Activated CD4-positive, alpha-beta T cell treated with anti-CD3 and anti-CD28 coated beads for 36 hours (primary cell): Measurements from ENCODE around the gene ZCCHC10. TPM values are rescaled to one million over a fixed set of nuclear protein-coding genes. Genes with fewer than 3 reads are reported as not detected.

Experiments
- ATAC-seq: fragments of 200-7000 bp; cut with Tn5 transposase; one replicate; pipeline ENCODE4 v1.10.0; 2021; ENCODE audit warnings: mild to moderate bottlenecking, moderate library complexity
- CTCF ChIA-PET: fragments of 350-600 bp; sonication (Branson Sonifier 250); formaldehyde crosslinking; loops from one replicate; lab custom pipeline; 2021; ENCODE audit warnings: antibody characterized with exemption; lab: Charles Lee
- POLR2A ChIA-PET: fragments of 350-600 bp; sonication (Branson Sonifier 250); formaldehyde crosslinking; loops from one replicate; lab custom pipeline; 2021; ENCODE audit warnings: antibody characterized with exemption, inconsistent platforms; lab: Charles Lee
- DNase-seq: peaks from one replicate; pipeline ENCODE4 v3.0.0-alpha.2; 2020
- H3K27ac Mint-ChIP-seq: one replicate; pipeline ENCODE4 v1.8.0; 2021; ENCODE audit warnings: mixed read lengths
- H3K27me3 Mint-ChIP-seq: one replicate; pipeline ENCODE4 v1.8.0; 2021; ENCODE audit warnings: mixed read lengths
- H3K36me3 Mint-ChIP-seq: one replicate; pipeline ENCODE4 v1.8.0; 2021; ENCODE audit warnings: low read depth, mixed read lengths
- H3K4me1 Mint-ChIP-seq: one replicate; pipeline ENCODE4 v1.8.0; 2021; ENCODE audit warnings: mixed read lengths
- H3K4me3 Mint-ChIP-seq: one replicate; pipeline ENCODE4 v1.8.0; 2021; ENCODE audit warnings: mild to moderate bottlenecking, moderate library complexity, mixed read lengths
- H3K9me3 Mint-ChIP-seq: one replicate; pipeline ENCODE4 v1.8.0; 2021; ENCODE audit warnings: low read depth, mixed read lengths
- intact Hi-C, 2 experiments: fragments of 100-400 bp; cut with DNase I in 1 of 2; cut with micrococcal nuclease in 1 of 2; formaldehyde crosslinking; loops; one replicate each; pipeline versions ENCODE4 v1.14.2 to v1.15.1; 2022 to 2024; cut with DNase I, micrococcal nuclease
- total RNA-seq, 2 experiments: library from RNA; stranded (reverse); gene quantifications; one replicate each; pipeline ENCODE4 v1.2.3, GENCODE V29; 2021

Gene ZCCHC10
- total RNA-seq: 10 to 100 TPM; 25.7 to 32.2 TPM

DNA sequence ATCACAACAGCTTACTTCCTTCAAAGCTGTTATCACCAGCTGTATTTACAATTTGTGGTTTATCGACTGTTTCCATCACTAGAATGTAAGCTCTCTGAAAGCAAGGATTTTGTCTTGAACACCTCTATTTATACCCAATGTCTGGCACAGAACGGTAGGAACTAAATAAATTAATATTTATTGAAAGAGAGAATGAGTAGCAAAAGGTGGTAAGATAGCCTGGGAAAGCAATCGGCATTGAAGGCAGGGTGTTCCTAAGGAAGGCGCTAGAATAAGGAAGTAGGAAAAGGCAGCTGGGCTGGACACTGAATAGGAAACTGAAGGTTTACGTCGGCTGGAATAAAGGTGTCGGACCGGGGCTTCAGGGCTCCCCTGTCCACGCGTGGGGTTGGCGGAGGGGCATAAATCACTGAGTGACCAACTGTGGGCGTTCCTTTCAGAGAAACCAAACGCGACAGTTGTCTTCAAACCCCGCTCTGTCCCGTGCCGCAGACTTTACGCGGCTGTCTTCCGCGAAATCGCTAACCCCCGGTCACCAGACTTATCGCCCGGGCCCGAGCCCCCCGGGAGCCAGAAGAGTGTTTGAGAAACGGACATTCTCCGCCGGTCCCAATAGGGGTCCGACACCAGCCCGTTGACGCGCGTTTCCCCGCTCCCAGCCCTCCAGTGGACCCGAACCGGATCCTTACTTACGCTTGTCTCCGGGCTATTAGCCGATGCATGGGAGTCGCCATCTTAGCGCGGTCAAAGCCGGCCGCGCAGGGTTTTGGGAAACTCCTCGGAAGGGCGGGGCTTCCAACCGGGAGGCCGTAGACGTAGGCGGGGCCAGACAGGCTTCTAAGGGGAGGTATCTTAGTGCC lies at the start of gene ZCCHC10:
Gene ZCCHC10, minus strand, starts transcription at position 746 of the 860 bp plus-strand sequence. Its CDS starts 12 bp downstream, at position 734.
- Mint-ChIP-seq H3K27me3 (no peaks in the 10 kb centered on the region), H3K4me3 (peak within 1 kb of the TSS; percentile 94)

DNA sequence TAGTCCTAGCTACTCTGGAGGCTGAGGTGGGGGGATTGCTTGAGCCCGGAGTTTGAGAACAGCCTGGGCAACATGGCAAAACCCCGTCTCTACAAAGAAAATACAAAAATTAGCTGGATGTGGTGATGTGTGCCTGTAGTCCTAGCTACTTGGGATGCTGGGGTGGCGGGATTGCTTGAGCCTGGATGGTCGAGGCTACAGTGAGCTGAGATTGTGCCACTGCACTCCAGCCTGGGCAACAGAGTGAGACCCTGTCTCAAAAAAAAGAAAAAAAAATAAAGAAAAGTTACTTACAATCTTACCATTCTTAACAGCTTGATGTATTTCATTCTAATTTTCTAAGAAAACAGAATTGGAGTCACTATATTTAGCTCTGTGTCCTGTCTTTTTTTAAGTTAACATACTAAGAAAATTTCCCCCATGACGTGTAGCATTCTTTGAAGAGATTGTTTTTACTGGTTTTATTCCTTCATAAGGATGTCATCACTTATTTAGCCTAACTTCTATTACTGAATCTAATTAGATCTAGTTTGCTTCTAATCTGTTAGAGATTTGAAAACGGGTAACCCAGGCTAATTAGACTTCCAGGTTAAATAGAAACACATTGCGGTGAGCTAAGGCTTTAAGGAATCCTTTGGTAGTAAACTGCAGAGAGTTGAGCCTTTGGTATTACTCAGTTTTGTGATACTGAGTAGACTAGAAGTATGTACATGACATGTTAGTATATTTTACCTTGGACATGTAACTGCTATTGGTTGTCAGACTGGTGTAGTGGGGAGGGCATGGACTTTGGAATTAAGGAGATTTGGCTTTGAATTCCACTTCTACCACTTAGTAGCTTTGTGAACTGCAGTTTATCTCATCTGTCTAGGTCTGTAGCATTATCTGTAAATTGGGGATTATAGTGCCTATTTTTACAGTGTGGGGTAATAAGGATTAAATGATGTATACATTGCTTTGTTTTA lies 49.5 kb upstream of the ZCCHC10 start:
- Mint-ChIP-seq H3K27ac (no peak overlapping the region), H3K4me3 (no peak overlapping the region), H3K27me3 (no peaks in the 10 kb centered on the region), H3K9me3 (no peaks in the 10 kb centered on the region), H3K4me1 (peaks cover 27% of the 10 kb centered on the region), H3K36me3 (peaks cover 56% of the 10 kb centered on the region)
- CTCF ChIA-PET: interaction anchor here (0.6 kb wide), 1 partner anchor 146 kb away, joined by 3 read pairs; no protein-coding TSS in a partner anchor
- no peak for ATAC-seq
- POLR2A ChIA-PET: no interaction called here
- no peak for DNase-seq
- intact Hi-C loops: no loop called here

More for the DNA sequence above, at the start of gene ZCCHC10:
- H3K36me3 Mint-ChIP-seq: peaks cover 20% of the 10 kb centered on the region
- CTCF ChIA-PET: no interaction called here
- peak within 1 kb of the TSS; percentile 91 for H3K27ac Mint-ChIP-seq
- H3K4me1 Mint-ChIP-seq: peaks cover 17% of the 10 kb centered on the region
- no peaks in the 10 kb centered on the region for H3K9me3 Mint-ChIP-seq
- POLR2A ChIA-PET: interaction anchor here (0.5 to 2.0 kb wide), 4 partner anchors 9 to 942 kb away, joined by 3 to 7 read pairs (median 4); partner anchors contain the start of gene HSPA4
- peak; percentile 100 for ATAC-seq
- intact Hi-C loops: loop anchor here (1.0 to 2.0 kb wide), 6 partner anchors 25 to 978 kb away; partner anchors contain the start of genes AFF4 (in 2 of the 2), GDF9 (in 1 of the 2), KIF3A (in 1 of the 2) and UQCRQ (in 1 of the 2)
- peak; percentile 96 for DNase-seq

DNA sequence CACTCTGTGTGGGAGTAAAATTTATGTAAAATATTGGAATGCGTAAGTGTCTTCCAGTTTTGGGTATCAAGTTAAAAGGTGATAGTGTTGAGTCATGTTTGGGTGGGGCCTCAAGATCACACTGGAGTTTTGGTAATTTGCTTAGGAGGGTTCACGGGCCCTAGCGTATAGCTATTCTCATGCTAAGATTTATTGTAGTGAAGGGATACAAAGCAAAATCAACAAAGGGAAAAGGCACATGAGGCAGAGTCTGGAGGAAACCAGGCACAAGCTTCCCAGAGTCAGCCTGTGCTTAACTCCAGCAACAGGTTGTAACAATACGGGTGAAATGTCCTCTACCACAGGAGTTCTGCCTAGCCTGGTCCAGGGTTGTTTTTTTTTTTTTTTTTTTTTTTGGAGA lies 45.7 kb upstream of the ZCCHC10 start:
- H3K27ac Mint-ChIP-seq: peak overlapping the region; percentile 38
- ChIA-PET POLR2A (interaction anchor here (0.7 kb wide), 1 partner anchor 567 kb away, joined by 4 read pairs; no protein-coding TSS in a partner anchor), CTCF (interaction anchor here (0.6 to 1.1 kb wide), 4 partner anchors 9 to 241 kb away, joined by 3 to 4 read pairs (median 3); partner anchors contain the start of genes AFF4 and SHROOM1)
- intact Hi-C loops: no loop called here
- peaks cover 73% of the 10 kb centered on the region for H3K36me3 Mint-ChIP-seq
- no peak for DNase-seq
- no peak for ATAC-seq
- peaks cover 15% of the 10 kb centered on the region for H3K4me1 Mint-ChIP-seq
- H3K9me3 Mint-ChIP-seq: no peaks in the 10 kb centered on the region
- H3K27me3 Mint-ChIP-seq: no peaks in the 10 kb centered on the region
- no peak overlapping the region for H3K4me3 Mint-ChIP-seq

DNA sequence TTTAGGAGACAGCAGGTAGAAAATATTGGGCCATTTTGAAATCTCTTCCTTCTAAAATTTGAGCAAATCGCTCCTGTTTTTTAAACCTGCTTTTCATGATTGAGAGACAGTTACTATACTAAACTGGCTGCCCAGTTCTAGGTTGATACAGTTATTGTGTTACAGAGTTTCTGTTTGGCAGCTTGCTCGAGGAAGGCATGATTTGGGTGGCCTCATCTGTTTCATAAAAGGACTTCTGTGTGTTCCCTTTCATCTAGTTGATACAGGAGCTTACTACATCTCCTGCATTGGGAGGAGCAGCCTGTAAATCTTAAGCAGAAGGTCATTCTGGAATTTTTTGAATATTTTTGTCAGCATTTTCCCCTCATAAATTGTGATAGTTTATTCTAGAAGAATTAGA lies 39.7 kb upstream of the ZCCHC10 start:
- Mint-ChIP-seq H3K27ac (peak overlapping the region; percentile 6), H3K9me3 (no peaks in the 10 kb centered on the region), H3K36me3 (peaks cover 47% of the 10 kb centered on the region), H3K27me3 (no peaks in the 10 kb centered on the region), H3K4me3 (no peak overlapping the region), H3K4me1 (peaks cover 21% of the 10 kb centered on the region)
- ChIA-PET CTCF (no interaction called here), POLR2A (no interaction called here)
- ATAC-seq: no peak
- intact Hi-C loops: no loop called here
- DNase-seq: no peak

DNA sequence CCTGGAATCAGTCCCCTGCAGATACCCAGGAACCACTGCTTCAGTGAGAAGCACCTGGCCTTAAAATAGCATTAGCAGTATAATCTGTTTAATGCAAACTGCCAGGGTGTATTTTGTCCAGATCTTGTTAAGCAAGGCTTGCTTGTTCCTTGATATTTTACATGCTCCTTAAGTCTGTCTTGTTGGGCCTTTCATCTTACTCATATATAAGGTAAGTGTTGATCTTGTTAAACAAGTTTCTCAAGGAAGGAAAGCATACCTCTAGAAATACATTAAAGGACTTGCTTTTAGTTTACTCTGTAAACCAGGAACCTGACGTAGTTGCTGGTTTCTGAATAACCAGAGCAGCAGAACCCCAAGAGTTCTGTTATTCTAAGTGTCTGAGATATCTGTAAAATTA lies 39.1 kb upstream of the ZCCHC10 start:
- Mint-ChIP-seq H3K36me3 (peaks cover 41% of the 10 kb centered on the region), H3K27ac (peak overlapping the region; percentile 6), H3K9me3 (no peaks in the 10 kb centered on the region), H3K4me3 (no peak overlapping the region), H3K27me3 (no peaks in the 10 kb centered on the region), H3K4me1 (peaks cover 20% of the 10 kb centered on the region)
- DNase-seq (no peak), ATAC-seq (no peak)
- intact Hi-C loops: no loop called here
- ChIA-PET POLR2A (no interaction called here), CTCF (no interaction called here)

DNA sequence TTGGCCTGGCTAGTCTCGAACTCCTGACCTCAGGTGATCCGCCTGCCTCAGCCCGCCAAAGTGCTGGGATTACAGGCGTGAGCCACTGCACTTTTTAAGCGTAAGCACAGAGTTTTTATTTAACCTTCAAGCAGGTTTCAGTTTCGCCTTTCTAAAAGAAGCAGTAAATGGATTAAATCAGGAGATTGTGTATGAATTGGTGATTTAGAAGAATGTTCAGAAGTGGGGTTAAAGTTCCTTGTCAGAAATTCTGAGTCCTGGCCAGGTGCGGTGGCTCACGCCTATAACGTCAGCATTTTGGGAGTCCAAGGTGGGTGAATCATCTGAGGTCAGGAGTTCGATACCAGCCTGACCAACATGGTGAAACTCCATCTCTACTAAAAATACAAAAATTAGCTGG lies 37.6 kb upstream of the ZCCHC10 start:
- ATAC-seq (no peak), DNase-seq (no peak)
- POLR2A ChIA-PET: no interaction called here
- intact Hi-C loops: no loop called here
- CTCF ChIA-PET: no interaction called here
- H3K36me3 Mint-ChIP-seq: peaks cover 31% of the 10 kb centered on the region
- no peak overlapping the region for H3K27ac Mint-ChIP-seq
- H3K27me3 Mint-ChIP-seq: no peaks in the 10 kb centered on the region
- H3K9me3 Mint-ChIP-seq: no peaks in the 10 kb centered on the region
- no peak overlapping the region for H3K4me3 Mint-ChIP-seq
- H3K4me1 Mint-ChIP-seq: peaks cover 24% of the 10 kb centered on the region

DNA sequence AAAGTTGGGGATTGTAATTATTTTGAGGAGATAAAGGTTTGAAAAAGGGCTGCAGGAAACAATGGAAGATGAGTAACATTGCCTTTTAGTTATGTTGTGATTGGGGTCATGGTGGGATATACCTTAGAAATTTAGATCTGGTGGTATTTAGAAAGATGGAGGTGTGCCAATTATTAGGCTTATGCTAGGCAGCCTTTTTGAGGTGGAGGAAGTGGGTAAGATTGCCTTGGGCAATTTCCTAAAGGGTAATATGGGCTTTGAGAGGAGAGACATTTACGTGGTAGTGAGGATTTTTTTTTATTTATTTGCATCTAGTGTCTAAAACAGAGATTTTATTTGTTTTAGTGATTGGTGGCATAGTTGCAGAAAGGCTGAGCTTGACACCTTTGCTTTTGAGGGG lies 35.9 kb upstream of the ZCCHC10 start:
- DNase-seq (no peak), ATAC-seq (no peak)
- Mint-ChIP-seq H3K9me3 (no peaks in the 10 kb centered on the region), H3K27ac (no peak overlapping the region), H3K4me1 (peaks cover 33% of the 10 kb centered on the region), H3K36me3 (peaks cover 20% of the 10 kb centered on the region), H3K4me3 (no peak overlapping the region), H3K27me3 (no peaks in the 10 kb centered on the region)
- intact Hi-C loops: no loop called here
- ChIA-PET POLR2A (interaction anchor here (0.8 kb wide), 1 partner anchor 11 kb away, joined by 3 read pairs; the partner anchor contains the start of gene HSPA4), CTCF (interaction anchor here (0.7 kb wide), 1 partner anchor 10 kb away, joined by 3 read pairs; no protein-coding TSS in a partner anchor)

DNA sequence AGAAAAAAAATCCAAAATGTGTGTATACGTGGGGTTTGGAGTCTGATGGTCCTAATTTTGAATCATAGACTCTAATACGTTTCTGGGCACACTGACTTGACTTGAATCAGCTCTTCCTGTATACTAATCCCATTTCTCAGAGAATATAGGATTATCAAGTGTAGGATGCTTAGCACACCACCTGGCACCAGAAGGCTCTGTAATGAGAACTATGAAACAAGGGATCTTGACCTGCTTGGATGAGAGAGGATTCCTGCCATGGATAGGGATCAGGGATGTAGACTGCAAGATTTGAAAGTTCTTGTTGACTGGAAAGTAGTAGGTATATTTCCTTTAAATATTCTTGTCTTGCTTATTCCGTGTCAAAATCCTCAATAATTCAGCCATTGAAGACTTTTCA lies 33.3 kb upstream of the ZCCHC10 start:
- Mint-ChIP-seq H3K27me3 (no peaks in the 10 kb centered on the region), H3K4me3 (no peak overlapping the region), H3K4me1 (peaks cover 55% of the 10 kb centered on the region), H3K27ac (peak overlapping the region; percentile 11), H3K36me3 (peaks cover 18% of the 10 kb centered on the region), H3K9me3 (no peaks in the 10 kb centered on the region)
- intact Hi-C loops: loop anchor here in 1 of 2 experiments (10.0 kb wide), 1 partner anchor 1075 kb away; no protein-coding TSS in a partner anchor
- ChIA-PET POLR2A (no interaction called here), CTCF (no interaction called here)
- no peak for ATAC-seq
- no peak for DNase-seq

DNA sequence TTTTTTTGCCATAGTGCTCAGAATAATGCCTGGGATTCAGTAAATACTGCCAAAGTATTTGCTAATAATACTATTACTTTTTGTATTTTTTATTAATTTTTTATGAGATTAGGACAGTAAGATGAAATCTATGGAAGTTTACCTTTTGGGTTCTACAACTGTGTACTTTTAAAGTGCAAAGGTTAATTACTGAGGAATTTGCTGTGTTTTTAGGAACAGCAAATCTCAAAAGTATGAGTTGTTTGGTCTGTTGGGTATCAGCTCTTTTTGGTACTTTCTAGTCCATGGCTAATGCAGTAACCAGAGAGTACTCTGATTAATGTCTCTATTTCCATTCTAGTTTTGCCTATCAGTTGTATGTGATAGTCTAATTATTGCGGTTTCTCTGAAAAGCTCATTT lies 30.5 kb upstream of the ZCCHC10 start:
- no peak overlapping the region for H3K27ac Mint-ChIP-seq
- no peaks in the 10 kb centered on the region for H3K9me3 Mint-ChIP-seq
- no peak for DNase-seq
- ChIA-PET POLR2A (no interaction called here), CTCF (interaction anchor here (0.7 kb wide), 1 partner anchor 785 kb away, joined by 4 read pairs; no protein-coding TSS in a partner anchor)
- peaks cover 56% of the 10 kb centered on the region for H3K4me1 Mint-ChIP-seq
- no peak for ATAC-seq
- H3K36me3 Mint-ChIP-seq: peaks cover 38% of the 10 kb centered on the region
- intact Hi-C loops: loop anchor here in 1 of 2 experiments (10.0 kb wide), 1 partner anchor 1078 kb away; no protein-coding TSS in a partner anchor
- no peak overlapping the region for H3K4me3 Mint-ChIP-seq
- H3K27me3 Mint-ChIP-seq: no peaks in the 10 kb centered on the region

DNA sequence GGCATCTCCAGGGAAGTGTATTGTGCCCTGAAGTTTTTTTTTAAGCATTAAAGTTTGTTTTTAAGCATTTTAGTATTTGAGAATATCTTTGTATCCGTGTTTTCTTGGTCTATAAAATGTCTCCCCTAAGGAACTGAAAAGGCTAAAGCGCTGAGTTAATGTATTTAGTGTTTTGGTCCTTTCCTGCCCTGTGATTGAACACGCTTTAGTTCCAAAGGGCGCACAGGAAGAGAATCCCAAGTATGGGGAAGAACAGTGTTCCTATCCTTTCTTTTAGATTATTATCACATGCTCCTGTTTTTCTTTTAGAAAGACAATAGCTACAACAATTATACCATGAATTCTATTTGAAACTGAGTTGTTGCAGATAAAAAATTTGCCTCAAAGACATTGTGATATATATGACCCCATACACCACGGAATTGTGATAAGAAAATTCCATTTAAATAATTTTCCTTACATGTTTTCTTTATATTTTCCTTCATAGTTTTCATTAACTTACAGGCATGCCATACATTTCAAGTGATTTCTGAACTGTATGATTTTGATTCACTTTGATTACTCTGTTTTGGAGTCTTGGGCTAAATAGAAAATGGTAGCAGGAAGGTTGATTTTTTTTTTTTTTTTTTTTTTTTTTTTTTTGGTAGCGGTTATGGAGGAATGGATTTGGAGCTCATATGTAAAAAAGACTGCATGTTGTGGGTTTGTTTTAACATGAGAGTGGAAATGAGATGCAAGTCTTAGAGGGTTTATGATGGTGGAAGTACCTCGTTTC lies 28.5 kb upstream of the ZCCHC10 start:
- CTCF ChIA-PET: no interaction called here

More for the DNA sequence above, 28.5 kb upstream of the ZCCHC10 start:
- Mint-ChIP-seq H3K27ac (peak overlapping the region; percentile 43), H3K4me1 (peaks cover 56% of the 10 kb centered on the region), H3K27me3 (no peaks in the 10 kb centered on the region), H3K9me3 (no peaks in the 10 kb centered on the region), H3K36me3 (peaks cover 42% of the 10 kb centered on the region), H3K4me3 (no peak overlapping the region)
- DNase-seq (no peak), ATAC-seq (no peak)
- intact Hi-C loops: loop anchor here in 1 of 2 experiments (5.0 to 10.0 kb wide), 2 partner anchors 763 to 1080 kb away; partner anchors contain the start of gene SLC22A4
- POLR2A ChIA-PET: no interaction called here
